Thoracic aorta (tissue), 2 donors: ENCODE results near the gene STYX. TPM values are rescaled to one million over a fixed set of nuclear protein-coding genes. Genes with fewer than 3 reads are reported as not detected.

Experiments used
- ATAC-seq: fragments of 150-250 bp; one replicate; pipeline ENCODE4 v1.8.0; 2017; ENCODE audit warnings: low read depth; ENCODE audit not compliant: insufficient number of reproducible peaks, low FRiP score
- DNase-seq: peaks from one replicate; pipeline ENCODE4 v3.0.0-alpha.2; 2020; ENCODE audit warnings: low spot score
- H3K27ac ChIP-seq, 2 donors: fragments of 200-600 bp; sonication (generic); 1 replicate in 1 of 2; 2 replicates in 1 of 2; pipeline ENCODE4 v1.5.1; 2016; ENCODE audit warnings: mild to moderate bottlenecking in 2 of 2, moderate library complexity in 2 of 2
- H3K27me3 ChIP-seq: fragments of 200-600 bp; sonication (generic); replicated peaks from 2 replicates; pipeline ENCODE4 v1.6.0; 2016; ENCODE audit warnings: mild to moderate bottlenecking; ENCODE audit not compliant: insufficient read depth
- H3K36me3 ChIP-seq: fragments of 200-600 bp; sonication (generic); one replicate; pipeline ENCODE4 v1.5.1; 2016
- H3K4me1 ChIP-seq, 2 donors: fragments of 200-600 bp; sonication (generic); 1 replicate in 1 of 2; 2 replicates in 1 of 2; pipeline versions ENCODE4 v1.5.1 to v1.6.0; 2016; ENCODE audit warnings: low read depth in 2 of 2, mild to moderate bottlenecking in 1 of 2; ENCODE audit not compliant: control insufficient read depth in 1 of 2
- H3K4me3 ChIP-seq: fragments of 200-600 bp; sonication (generic); 2 replicates; pipeline ENCODE4 v1.5.1; 2016; ENCODE audit warnings: mild to moderate bottlenecking
- H3K9me3 ChIP-seq: fragments of 200-600 bp; sonication (generic); 2 replicates; pipeline ENCODE4 v1.5.1; 2016
- CTCF ChIP-seq: fragments of 200-600 bp; sonication (generic); IDR thresholded peaks from one replicate; pipeline ENCODE4 v1.5.1; 2019; ENCODE audit warnings: antibody characterized with exemption
- total RNA-seq, 2 donors: library from RNA; depleted of rRNA; stranded (reverse); fragments of >200 nt; gene quantifications; one replicate each; pipeline versions ENCODE4 v1.1.0 to v1.2.3, GENCODE V29; 2016

Gene STYX
- total RNA-seq, 2 donors from 2014 or later: 14.1 to 19.3 TPM

- Histone ChIP-seq H3K4me1 (peaks cover 5 to 35% of the 10 kb centered on the region in 2 donors), H3K27me3 (no peaks in the 10 kb centered on the region), H3K27ac (peak overlapping the region; percentile 91), H3K9me3 (no peaks in the 10 kb centered on the region), H3K36me3 (no peaks in the 10 kb centered on the region), H3K4me3 (peak overlapping the region; percentile 85)
- no peak for ATAC-seq
- DNase-seq: no peak
- no peak for TF ChIP-seq CTCF
These were observed 60.8 kb downstream of the STYX start for GRCh38 chr14:52790756-52791222.

- no peaks in the 10 kb centered on the region for H3K36me3 ChIP-seq
- no peak for TF ChIP-seq CTCF
- H3K27ac ChIP-seq: peak within 1 kb of the TSS; percentile 91
- no peaks in the 10 kb centered on the region for H3K9me3 ChIP-seq
- H3K4me3 ChIP-seq: peak within 1 kb of the TSS; percentile 85
- DNase-seq (peak; percentile 80), ATAC-seq (peak; percentile 79)
- peaks cover 5 to 35% of the 10 kb centered on the region in 2 donors for H3K4me1 ChIP-seq
- no peaks in the 10 kb centered on the region for H3K27me3 ChIP-seq
These were observed 61.5 kb downstream of the STYX start, which contains the start of gene GNPNAT1 for GRCh38 chr14:52791223-52792096. TSS of gene GNPNAT1 (minus strand) at chr14:52791607. CDS start at chr14:52784650, 6,957 bp downstream.

GRCh38 chr14:52792097-52792415, 62.1 kb downstream of the STYX start:
- no peaks in the 10 kb centered on the region for H3K36me3 ChIP-seq
- H3K27ac ChIP-seq: peak overlapping the region; percentile 81 to 91
- no peak for ATAC-seq
- no peaks in the 10 kb centered on the region for H3K27me3 ChIP-seq
- peaks cover 5 to 35% of the 10 kb centered on the region in 2 donors for H3K4me1 ChIP-seq
- DNase-seq: no peak
- H3K9me3 ChIP-seq: no peaks in the 10 kb centered on the region
- peak overlapping the region; percentile 85 for H3K4me3 ChIP-seq
- no peak for TF ChIP-seq CTCF

GRCh38 chr14:52793061-52793460, 63.1 kb downstream of the STYX start:
- ATAC-seq (no peak), DNase-seq (no peak)
- Histone ChIP-seq H3K4me1 (peaks cover 5 to 35% of the 10 kb centered on the region in 2 donors), H3K4me3 (no peak overlapping the region), H3K36me3 (no peaks in the 10 kb centered on the region), H3K9me3 (no peaks in the 10 kb centered on the region), H3K27me3 (no peaks in the 10 kb centered on the region), H3K27ac (peak overlapping the region; percentile 6 to 91)
- TF ChIP-seq CTCF: no peak

GRCh38 chr14:52797653-52798052, 67.7 kb downstream of the STYX start:
- no peak for TF ChIP-seq CTCF
- ATAC-seq (no peak), DNase-seq (no peak)
- Histone ChIP-seq H3K27ac (peak overlapping the region in 1 of 2 donors; percentile 91), H3K4me3 (no peak overlapping the region), H3K27me3 (no peaks in the 10 kb centered on the region), H3K4me1 (peaks cover 2 to 41% of the 10 kb centered on the region in 2 donors), H3K9me3 (no peaks in the 10 kb centered on the region), H3K36me3 (no peaks in the 10 kb centered on the region)
